ENCODE data around the gene ZFP36L2. TPM values are rescaled to one million over a fixed set of nuclear protein-coding genes. Genes with fewer than 3 reads are reported as not detected.

ZFP36L2 gene
- total RNA-seq, 2 donors from 2014 or later = 199 to 250 TPM

DNA sequence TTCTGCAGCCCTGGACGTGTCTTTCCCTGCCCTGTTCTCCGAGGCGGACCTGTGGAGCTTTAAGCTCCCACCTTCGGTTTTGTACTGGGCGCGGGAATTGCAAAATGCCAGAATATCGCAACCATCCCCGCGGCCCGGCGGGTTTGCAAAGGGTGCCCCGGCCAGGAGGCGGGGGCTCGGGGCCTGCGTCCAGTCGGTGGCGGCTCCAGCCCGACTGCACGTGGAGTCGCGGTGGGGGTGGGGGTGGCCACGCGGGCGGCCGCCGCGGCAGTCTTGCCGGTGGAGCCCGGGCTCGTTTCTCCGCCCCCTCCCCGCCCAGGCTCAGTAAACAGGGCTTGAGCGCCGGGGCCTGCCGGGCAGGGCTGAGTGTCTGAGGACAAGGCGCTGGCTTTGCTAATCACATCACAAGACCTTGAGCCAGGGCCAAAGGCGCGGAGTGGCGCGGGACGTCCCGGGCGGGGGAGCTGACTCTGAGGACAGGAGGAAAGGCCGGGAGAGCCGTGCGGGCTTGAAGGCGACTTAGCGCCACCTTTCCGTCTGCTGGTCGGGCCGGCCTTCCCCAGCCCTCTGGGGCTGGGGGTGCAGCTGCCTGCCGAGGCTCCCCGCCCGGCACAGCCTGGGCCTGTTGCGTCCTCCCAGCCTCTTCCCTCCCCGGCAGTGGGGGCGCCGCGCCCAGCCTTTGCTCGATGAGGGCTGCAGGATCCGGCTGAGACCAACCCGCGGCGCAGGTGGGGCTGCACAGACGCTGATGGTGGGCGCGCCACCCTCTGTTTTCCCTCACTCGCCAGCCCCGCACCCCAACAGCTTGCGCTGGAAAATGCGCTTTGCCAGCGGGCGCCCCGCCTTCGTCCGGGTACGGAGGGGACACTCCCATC, 786 bp upstream of the ZFP36L2 start:
- ATAC-seq = peak; percentile 63
- DNase-seq = peak; percentile 95 to 97
- intact Hi-C loops (cut with DNase I, micrococcal nuclease) = loop anchor here in 1 of 2 donors (10.0 kb wide), 3 partner anchors 62 to 202 kb away; no protein-coding TSS in a partner anchor

DNA sequence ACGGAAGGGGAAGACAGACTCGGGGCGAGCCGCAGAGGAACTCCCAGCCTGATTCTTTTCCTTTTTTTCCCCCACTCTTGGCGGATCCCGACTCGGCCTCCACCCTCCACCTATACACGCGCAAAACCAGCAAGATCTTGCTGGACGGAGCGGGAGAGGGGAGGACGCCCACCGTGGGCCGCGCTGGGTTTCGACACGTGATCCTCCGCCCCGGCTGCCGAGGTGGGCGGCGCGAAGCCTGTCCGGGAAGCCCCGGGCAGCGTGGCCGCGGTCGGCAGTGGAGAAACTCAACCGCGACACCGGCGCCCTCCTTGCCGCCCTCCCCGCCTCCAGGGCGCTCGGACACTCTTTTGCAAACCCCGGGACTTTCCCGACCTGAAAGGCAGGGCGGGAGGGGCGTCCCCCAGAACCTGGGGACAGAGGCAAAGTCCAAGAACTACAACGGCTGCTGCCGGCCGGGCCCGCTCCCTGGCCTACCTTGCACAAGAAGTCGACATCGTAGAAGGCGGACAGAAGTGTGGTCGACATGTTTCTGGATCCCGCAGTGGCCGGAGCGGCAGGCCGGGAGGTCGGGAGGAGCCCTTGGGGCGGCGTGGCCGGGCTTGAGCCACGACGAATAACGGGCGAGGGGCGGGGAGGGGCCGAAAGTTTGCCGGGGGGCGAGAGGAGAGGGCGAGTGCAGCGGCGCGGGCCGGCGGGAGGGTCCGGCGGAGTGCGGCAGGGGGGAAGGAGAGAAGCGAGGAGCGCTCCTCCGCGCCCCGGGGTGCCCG, 433 bp downstream of the ZFP36L2 start:
- ATAC-seq (peak; percentile 8), DNase-seq (peak; percentile 72 to 74)
- intact Hi-C loops (cut with DNase I, micrococcal nuclease) = loop anchor here in 1 of 2 donors (10.0 kb wide), 3 partner anchors 61 to 201 kb away; no protein-coding TSS in a partner anchor

DNA sequence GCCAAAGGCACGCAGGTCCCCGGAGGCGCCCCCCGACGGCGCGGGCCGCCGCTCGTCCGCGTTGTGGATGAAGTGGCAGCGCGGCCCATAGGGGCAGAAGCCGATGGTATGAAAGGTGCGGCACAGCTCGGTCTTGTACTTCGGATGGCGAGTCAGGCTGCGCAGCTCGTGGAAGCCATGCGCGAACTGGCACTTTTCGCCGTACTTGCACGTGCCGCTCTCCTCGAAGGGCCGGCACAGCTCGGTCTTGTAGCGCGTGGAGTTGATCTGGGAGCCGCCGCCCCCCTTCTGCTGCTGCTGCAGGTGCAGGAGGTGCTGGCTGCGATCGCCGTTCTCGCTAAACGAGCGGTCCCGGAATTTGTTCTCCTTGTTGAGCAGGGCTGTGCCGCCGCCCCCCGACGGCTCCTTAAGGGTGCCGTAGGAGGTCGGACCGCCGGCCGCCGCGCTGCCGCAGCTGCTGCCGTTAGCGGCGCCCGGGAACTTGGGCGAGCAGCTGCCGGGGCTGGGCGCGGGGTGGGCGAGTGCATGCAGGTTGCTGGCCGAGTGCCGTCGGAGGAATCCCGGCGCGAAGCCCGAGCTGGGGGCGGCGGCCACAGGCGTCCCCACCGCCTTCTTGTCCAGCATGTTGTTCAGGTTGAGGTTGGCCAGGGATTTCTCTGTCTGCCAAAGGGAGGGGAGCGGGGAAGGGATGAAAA, 1.2 kb downstream of the ZFP36L2 start:
- ATAC-seq (no peak), DNase-seq (peak in 1 of 2 donors; percentile 73)
- intact Hi-C loops (cut with DNase I, micrococcal nuclease) = loop anchor here in 1 of 2 donors (10.0 kb wide), 3 partner anchors 60 to 200 kb away; no protein-coding TSS in a partner anchor

DNA sequence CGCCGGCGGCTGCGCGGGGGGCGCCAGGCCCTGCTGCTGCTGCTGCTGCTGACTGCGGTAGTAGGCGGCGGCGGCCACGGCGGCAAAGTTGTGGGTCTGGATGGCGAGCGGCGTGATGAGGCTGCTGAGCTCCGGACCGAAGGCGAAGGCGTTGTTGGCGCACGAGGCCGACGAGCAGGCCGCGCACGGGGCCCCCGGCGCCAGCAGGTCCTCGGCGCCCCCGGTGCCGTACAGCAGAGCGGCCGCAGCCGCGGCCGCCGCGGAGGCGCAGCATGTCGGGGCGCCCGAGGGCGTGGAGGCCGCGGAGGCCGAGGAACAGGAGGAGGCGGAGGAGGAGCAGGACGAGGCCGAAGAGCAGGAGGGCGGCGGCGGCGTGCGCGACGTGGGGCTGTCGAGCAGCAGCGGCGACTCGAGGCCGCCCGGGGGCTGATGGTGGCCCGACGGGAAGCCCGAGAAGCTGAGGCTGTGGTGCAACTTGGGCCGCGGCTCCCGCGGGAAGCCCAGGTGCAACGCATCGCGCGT, 1.8 kb downstream of the ZFP36L2 start:
- ATAC-seq = no peak
- intact Hi-C loops (cut with DNase I, micrococcal nuclease) = loop anchor here in 1 of 2 donors (10.0 kb wide), 3 partner anchors 60 to 200 kb away; no protein-coding TSS in a partner anchor

DNA sequence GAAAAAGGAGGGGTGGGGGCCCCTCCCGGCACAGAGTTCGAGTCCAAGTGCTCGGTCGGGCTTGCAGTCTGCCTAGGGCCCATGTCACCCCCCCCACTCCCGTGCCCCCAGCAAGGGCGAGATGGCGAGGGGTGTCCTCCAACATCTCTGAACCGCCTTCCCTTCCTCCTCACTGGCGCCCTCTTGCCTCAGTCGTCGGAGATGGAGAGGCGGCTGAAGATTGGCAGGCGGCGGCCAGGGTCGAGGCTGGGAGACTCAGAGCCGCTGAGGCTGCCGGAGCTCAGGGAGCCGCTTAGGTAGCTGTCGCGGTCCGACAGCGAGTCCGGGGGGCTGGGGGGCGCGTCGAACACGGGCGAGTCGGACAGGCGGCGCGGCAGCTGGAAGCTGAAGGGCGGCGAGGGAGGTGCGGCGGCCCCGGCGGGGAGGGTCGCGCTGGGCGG, 2.3 kb downstream of the ZFP36L2 start:
- intact Hi-C loops (cut with DNase I, micrococcal nuclease) = loop anchor here in 1 of 2 donors (10.0 kb wide), 3 partner anchors 59 to 199 kb away; no protein-coding TSS in a partner anchor
- no peak for ATAC-seq
- peak; percentile 74 to 79 for DNase-seq

More for the DNA sequence above, 1.8 kb downstream of the ZFP36L2 start:
- DNase-seq = peak in 1 of 2 donors; percentile 61

DNA sequence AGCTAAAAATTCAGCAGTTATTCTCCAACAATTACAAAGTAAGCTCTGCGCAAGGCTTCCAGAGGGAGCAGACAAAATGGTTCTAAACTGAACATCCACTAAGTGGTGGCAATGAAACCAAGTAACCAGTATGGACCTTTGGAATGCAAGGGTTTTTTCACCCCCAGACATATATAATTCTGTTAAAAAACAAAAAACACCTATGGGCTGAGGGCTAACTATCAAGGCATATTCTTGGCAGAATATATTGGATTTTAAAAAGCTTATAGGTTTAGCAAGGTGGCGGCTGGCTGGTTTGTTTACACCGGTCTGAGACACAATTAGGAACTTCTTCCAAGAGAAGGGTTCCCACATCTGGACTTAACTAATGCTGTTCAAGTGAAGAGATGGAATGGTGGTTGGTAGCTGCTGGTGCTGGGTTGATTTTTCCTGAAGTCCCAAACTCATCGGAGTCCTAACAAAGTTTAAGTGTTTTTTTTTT, 2.8 kb downstream of the ZFP36L2 start:
- ATAC-seq (no peak), DNase-seq (peak in 1 of 2 donors; percentile 27)
- intact Hi-C loops (cut with DNase I, micrococcal nuclease) = loop anchor here in 1 of 2 donors (10.0 kb wide), 3 partner anchors 59 to 199 kb away; no protein-coding TSS in a partner anchor

DNA sequence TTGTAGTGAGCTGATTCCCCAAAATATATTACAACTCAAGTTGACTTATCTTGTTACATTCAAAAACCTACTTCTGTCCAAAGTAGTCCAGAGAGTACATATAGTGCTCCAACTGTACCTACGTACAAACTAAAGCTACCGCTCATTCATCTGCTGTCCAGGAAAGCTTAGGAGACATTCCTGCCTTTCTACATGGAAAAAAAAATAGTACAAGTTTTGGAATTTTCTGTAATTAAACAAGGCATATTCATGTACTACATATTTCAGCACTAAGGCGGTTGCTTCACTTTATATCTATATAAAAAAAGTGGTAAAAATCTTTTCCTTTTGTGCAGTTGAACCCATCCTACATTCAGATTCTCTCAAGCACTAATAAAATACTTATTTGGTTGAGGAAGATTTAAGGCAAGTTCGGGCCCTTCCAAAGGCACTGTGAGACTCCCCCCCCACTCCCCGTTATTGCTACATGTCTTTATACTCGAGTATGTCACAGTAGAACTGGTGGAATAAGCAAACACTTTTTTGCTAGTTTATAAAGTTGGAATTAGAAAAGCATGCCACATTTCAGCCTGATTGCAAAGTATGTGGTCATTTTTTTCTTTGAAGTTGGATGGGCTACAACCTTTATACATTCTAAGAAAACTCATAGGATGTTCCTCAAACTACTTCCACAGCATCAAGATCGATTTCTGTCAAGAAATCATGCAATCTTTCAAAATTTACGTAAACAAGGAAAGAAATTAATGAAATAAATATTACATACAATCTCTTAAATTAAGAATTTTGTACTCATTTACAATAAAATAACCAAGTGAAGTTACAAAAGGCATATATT, 3.7 kb downstream of the ZFP36L2 start:
- intact Hi-C loops (cut with DNase I, micrococcal nuclease) = loop anchor here in 1 of 2 donors (10.0 kb wide), 3 partner anchors 58 to 198 kb away; no protein-coding TSS in a partner anchor
- no peak for ATAC-seq
- DNase-seq = no peak

DNA sequence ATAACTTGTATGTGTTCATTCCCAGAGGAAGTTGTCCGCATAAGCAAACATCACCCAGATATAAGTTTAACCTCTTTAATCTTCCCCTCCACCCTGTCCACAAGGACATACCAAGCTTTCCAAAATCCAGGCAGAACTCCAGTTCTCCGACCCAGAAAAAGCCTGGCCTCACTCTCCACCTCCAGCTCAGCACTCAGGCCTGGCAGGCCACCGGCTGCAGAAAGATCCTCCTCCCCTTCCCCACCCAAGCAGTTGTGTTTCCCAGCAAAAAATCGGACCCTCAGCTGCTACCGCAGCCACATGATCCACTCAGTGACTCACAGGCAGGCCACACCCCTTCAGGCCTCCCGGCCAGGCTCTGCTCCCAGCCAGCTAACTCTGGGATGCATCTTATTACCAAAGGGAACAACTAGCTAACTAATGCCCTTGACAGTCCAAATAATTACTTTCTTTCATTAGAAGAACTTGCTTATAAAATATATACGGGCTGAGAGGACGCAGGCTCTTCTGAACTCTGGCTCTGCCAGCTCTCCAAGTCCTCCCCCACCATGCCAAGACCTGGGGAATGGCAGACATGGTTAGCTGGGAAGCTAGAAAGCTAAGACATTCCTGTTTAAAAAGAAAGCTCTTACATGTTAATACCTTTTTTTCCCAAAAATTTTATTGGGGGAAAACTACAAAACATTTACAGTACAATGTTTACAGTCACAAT, 4.5 kb downstream of the ZFP36L2 start:
- DNase-seq = peak; percentile 86 to 94
- intact Hi-C loops (cut with DNase I, micrococcal nuclease) = loop anchor here in 1 of 2 donors (10.0 kb wide), 3 partner anchors 57 to 197 kb away; no protein-coding TSS in a partner anchor
- peak; percentile 13 for ATAC-seq

DNA sequence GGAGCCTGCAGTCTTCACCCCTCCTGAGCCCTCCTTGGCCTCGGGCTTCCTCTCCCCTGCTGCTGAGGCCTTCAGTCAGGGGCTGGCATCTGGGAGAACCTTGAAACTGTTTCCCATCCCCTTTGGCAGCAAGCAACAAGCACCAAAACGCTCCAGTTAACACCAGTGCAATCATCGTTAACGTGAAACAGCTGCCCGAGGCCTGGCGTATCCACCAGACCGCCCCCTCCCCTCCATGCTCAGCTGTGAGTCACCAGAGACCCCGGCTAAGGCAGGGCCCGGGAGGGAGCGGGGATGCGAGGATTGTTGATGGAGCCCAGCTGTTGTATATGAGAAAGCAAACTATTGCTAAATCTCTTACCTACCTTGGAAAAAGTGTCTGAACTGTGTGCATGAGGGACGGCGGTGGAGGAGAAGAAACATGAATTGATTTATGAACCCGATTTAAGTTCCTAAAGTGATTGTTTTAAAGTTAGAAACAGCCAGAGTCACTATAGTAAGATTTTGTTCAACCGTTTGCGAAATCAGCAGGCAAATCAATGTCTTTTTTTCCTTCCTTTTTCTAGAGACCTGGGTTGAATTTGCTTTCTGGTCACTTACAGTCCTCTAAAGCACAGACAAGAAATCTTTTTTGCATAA, 5.2 kb downstream of the ZFP36L2 start:
- intact Hi-C loops (cut with DNase I, micrococcal nuclease) = loop anchor here in 1 of 2 donors (10.0 kb wide), 3 partner anchors 56 to 196 kb away; no protein-coding TSS in a partner anchor
- peak; percentile 3 for ATAC-seq
- DNase-seq = peak; percentile 74

DNA sequence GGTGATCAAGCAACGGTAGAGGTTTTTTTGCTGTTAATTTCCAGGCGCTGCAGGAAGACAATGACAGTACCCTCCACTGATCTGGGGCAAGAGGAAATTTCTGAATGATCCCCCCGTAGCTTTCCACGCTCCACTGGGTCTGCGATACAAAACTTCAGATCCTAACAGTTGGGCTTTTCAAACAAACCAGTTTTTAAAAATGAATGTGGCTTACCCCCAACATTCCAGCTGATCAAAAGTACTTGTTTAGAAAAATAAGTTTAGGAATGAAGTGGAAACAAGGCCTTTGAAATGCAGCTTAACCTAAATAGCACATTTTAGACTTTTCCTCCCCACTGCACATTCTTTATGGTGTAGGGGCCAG, 5.7 kb downstream of the ZFP36L2 start:
- DNase-seq = no peak
- ATAC-seq = no peak
- intact Hi-C loops (cut with DNase I, micrococcal nuclease) = loop anchor here in 1 of 2 donors (10.0 kb wide), 3 partner anchors 56 to 196 kb away; no protein-coding TSS in a partner anchor

DNA sequence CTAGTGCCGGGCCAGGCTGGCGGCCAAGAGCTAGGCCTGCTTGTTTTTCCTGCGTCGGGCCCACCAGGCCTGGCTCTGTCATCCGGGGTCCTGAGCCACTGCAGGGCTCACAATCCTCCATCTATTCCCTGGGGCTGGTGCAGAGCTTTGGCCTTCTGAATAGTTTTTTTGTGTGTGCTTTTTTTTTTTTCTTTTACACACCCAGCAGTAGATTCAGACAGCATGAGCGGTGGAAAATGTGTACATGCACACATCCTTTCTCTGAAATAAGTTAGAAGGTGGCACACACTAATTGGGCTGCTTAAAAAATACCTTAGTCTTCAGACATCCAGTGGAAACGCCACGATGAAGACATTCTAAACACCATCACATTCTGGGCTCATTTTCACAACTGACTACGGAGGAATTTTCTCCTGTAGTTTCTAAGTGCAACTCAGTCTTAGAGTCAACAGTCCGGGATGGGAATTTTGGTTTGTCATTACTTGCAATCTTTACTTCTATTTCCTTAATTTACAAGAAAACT, 6.1 kb downstream of the ZFP36L2 start:
- DNase-seq (no peak), ATAC-seq (no peak)
- intact Hi-C loops (cut with DNase I, micrococcal nuclease) = loop anchor here in 1 of 2 donors (10.0 kb wide), 3 partner anchors 55 to 195 kb away; no protein-coding TSS in a partner anchor

DNA sequence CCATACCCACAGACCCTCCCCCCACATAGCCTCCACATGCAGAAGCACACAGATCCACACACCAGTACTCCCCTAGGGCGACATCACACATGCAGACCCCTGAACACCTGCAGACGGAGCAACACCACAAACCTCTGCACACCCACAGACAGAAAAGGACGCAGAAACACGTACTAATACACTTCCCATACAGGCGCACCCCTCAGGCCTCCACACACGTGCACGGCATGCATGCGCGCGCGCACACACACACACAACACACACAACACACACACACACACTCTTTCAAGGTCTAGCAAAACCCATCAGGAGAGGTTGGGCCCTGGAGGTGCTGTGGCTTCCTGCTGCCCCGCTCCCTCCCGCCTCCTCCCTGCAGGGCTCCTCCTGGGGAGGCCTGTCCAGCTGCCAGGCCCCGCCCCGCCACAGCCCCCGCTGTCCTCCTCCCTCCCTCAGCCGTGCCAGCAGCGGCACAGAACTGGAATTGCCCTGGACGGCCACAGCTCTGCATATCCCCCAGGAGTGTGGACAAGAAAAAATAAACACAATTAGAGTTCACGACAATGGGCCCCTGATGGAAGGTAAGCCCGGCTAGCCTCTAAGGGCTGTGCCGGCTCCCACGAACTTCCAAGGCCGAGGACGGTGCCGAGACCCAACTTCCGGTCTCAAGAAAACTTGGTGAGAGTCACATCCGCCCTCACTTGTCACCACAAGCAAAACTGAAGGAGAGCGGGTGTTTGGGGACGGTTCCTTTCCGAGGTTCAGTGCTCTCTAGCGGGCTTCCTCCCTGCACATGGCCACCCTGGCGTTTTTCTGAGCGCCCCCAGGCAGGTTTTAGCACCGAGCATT, 6.8 kb downstream of the ZFP36L2 start:
- intact Hi-C loops (cut with DNase I, micrococcal nuclease) = loop anchor here (10.0 kb wide), 3 partner anchors 55 to 195 kb away; no protein-coding TSS in a partner anchor
- peak; percentile 93 to 97 for DNase-seq
- ATAC-seq = peak; percentile 68

DNA sequence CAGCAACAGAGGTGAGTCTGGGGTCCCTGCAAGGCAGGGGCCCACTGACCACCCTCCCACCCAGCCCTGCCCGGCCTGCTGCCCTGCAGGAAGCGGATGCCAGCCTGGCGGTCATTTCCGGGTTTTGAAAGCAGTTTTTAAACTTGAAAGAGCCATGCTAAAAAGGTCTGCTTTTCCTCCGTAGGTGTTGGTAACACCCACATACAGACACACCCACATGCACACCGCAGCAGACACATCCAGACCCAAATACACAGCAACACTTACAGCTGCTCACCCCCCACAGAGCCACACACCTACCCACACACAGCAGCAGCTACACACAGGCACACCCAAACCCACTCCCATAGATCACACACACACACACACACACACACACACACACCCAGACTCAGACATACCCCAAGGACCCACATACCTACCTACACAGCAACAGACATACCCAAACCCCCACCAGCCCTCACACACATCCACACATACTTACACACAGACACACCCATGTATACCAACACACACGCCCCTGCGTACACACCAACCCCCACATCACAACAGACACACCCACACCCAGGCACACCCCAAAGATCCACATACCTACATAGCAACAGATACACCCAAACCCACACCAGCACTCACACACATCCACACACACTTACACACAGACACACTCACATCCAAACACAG, 7.6 kb downstream of the ZFP36L2 start:
- ATAC-seq = peak; percentile 62
- intact Hi-C loops (cut with DNase I, micrococcal nuclease) = loop anchor here in 1 of 2 donors (10.0 kb wide), 1 partner anchor 84 kb away; no protein-coding TSS in a partner anchor
- DNase-seq = peak; percentile 85 to 90

DNA sequence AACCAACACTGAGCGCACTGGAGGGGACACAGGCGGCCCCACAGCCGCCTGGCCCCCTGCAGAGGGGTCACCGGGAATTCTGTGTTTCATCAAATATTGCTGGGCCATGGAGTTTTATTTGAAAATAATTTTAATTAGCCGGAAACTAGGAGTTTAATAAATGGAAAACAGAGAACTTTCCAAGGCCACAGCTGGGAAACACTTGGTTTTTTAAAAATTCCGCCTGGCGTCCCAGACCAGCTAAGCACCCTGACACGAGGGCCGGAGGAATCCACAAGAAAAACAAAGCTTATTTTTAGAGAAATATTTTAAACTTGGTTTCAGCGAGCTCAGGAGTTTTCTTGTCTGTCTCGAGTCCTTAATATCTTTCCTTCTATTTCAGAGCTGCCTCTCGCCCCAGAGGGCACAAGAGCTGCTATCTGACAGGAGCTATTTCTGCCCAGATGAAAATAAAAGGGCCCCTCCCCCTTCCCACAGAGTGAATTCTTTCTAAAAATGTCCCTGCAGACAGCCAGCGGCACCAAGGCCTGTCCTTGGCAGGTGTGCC, 8.2 kb downstream of the ZFP36L2 start:
- DNase-seq = no peak
- intact Hi-C loops (cut with DNase I, micrococcal nuclease) = loop anchor here in 1 of 2 donors (10.0 kb wide), 1 partner anchor 83 kb away; no protein-coding TSS in a partner anchor
- ATAC-seq = no peak
